Activated naive CD4-positive, alpha-beta T cell treated with anti-CD3 and anti-CD28 coated beads, Interleukin-2, amount 50 U/mL, for 24 hours (primary cell): ENCODE data around the gene TBRG4.
A peak's percentile ranks its signal among the peaks of the same experiment; 100 is the strongest.

Experiments used
- H3K27ac Mint-ChIP-seq: one replicate; pipeline ENCODE4 v1.8.0; 2021; ENCODE audit warnings: mild to moderate bottlenecking, mixed read lengths
- H3K27me3 Mint-ChIP-seq: one replicate; pipeline ENCODE4 v1.8.0; 2021; ENCODE audit warnings: mixed read lengths
- H3K36me3 Mint-ChIP-seq: one replicate; pipeline ENCODE4 v1.8.0; 2021; ENCODE audit warnings: mixed read lengths
- H3K4me1 Mint-ChIP-seq: one replicate; pipeline ENCODE4 v1.8.0; 2021; ENCODE audit warnings: mixed read lengths
- H3K4me3 Mint-ChIP-seq: one replicate; pipeline ENCODE4 v1.8.0; 2021; ENCODE audit warnings: mild to moderate bottlenecking, mixed read lengths
- H3K9me3 Mint-ChIP-seq: one replicate; pipeline ENCODE4 v1.8.0; 2021; ENCODE audit warnings: mixed read lengths

The TBRG4 gene

GRCh38 chr7:45149606-45150005, 38.1 kb upstream of the TBRG4 start:
- Mint-ChIP-seq H3K9me3 (no peaks in the 10 kb centered on the region), H3K4me3 (no peak overlapping the region), H3K4me1 (no peaks in the 10 kb centered on the region), H3K36me3 (no peaks in the 10 kb centered on the region), H3K27ac (peak overlapping the region; percentile 71), H3K27me3 (peaks cover 2% of the 10 kb centered on the region)

- Mint-ChIP-seq H3K27ac (no peak overlapping the region), H3K27me3 (peaks cover 2% of the 10 kb centered on the region)
Measured at GRCh38 chr7:45148653-45148973, 37.1 kb upstream of the TBRG4 start.

DNA sequence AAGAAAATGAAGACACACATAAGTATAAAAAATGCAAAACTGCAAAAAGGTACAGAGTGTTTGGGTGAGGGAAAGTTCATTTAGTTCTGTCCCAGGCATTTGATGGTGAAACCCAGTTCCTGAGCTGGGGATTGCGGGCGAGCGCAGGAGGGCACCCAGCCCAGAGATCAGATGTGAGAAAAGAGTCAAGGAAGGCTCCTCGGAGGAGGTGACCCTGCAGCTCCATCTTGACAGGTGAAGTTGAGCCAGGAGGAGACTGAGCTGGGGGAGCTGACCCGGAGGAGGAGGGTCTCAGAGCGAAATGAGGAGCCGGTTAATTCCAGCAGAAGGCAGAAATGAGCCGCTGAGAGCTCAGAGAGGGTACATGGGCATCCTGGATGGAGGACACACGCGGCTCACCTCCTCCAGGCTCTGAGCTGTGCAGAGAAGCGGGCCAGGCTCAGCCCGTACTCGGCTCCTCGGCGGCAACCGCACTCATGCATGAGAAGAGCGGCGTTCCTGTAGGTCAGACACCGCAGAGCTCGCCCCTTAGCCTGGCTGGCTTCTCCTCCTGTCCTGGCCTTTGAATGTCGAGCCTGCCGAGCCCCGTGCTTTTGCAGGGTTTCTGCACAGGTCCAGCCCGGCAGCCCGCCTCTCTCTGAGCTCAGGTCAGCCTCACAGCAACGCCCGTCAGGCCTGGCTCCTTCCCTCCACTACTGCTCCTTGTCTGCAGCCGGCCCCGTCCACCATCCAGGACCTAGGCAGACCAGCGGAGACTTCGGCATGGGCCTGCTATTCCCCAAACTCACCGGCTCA, 36.6 kb upstream of the TBRG4 start:
- Mint-ChIP-seq H3K27ac (no peak overlapping the region), H3K36me3 (no peaks in the 10 kb centered on the region), H3K9me3 (no peaks in the 10 kb centered on the region)

More at GRCh38 chr7:45148653-45148973, 37.1 kb upstream of the TBRG4 start:
- Mint-ChIP-seq H3K9me3 (no peaks in the 10 kb centered on the region), H3K36me3 (no peaks in the 10 kb centered on the region), H3K4me1 (no peaks in the 10 kb centered on the region), H3K4me3 (no peak overlapping the region)

GRCh38 chr7:45146531-45147379, 35.3 kb upstream of the TBRG4 start:
- Mint-ChIP-seq H3K27me3 (peaks cover 2% of the 10 kb centered on the region), H3K9me3 (no peaks in the 10 kb centered on the region), H3K36me3 (no peaks in the 10 kb centered on the region), H3K4me3 (no peak overlapping the region), H3K27ac (no peak overlapping the region), H3K4me1 (no peaks in the 10 kb centered on the region)

More for the DNA sequence above, 36.6 kb upstream of the TBRG4 start:
- no peaks in the 10 kb centered on the region for H3K4me1 Mint-ChIP-seq
- no peak overlapping the region for H3K4me3 Mint-ChIP-seq
- H3K27me3 Mint-ChIP-seq = peaks cover 2% of the 10 kb centered on the region

- H3K9me3 Mint-ChIP-seq = no peaks in the 10 kb centered on the region
- no peaks in the 10 kb centered on the region for H3K36me3 Mint-ChIP-seq
- H3K4me3 Mint-ChIP-seq = no peak overlapping the region
- H3K27me3 Mint-ChIP-seq = peaks cover 2% of the 10 kb centered on the region
- H3K27ac Mint-ChIP-seq = no peak overlapping the region
- H3K4me1 Mint-ChIP-seq = no peaks in the 10 kb centered on the region
Measured at GRCh38 chr7:45145881-45146280, 34.4 kb upstream of the TBRG4 start.

GRCh38 chr7:45143616-45144015, 32.1 kb upstream of the TBRG4 start:
- no peak overlapping the region for H3K27ac Mint-ChIP-seq
- no peaks in the 10 kb centered on the region for H3K36me3 Mint-ChIP-seq
- H3K4me1 Mint-ChIP-seq = no peaks in the 10 kb centered on the region

GRCh38 chr7:45140827-45141226, 29.3 kb upstream of the TBRG4 start:
- no peaks in the 10 kb centered on the region for H3K9me3 Mint-ChIP-seq
- no peak overlapping the region for H3K4me3 Mint-ChIP-seq
- H3K4me1 Mint-ChIP-seq = peaks cover 9% of the 10 kb centered on the region
- peaks cover 2% of the 10 kb centered on the region for H3K27me3 Mint-ChIP-seq
- no peaks in the 10 kb centered on the region for H3K36me3 Mint-ChIP-seq
- H3K27ac Mint-ChIP-seq = no peak overlapping the region

More at GRCh38 chr7:45143616-45144015, 32.1 kb upstream of the TBRG4 start:
- no peak overlapping the region for H3K4me3 Mint-ChIP-seq
- peaks cover 2% of the 10 kb centered on the region for H3K27me3 Mint-ChIP-seq
- H3K9me3 Mint-ChIP-seq = no peaks in the 10 kb centered on the region

- H3K27ac Mint-ChIP-seq = no peak overlapping the region
- peaks cover 13% of the 10 kb centered on the region for H3K4me1 Mint-ChIP-seq
- H3K4me3 Mint-ChIP-seq = no peak overlapping the region
- H3K9me3 Mint-ChIP-seq = no peaks in the 10 kb centered on the region
- no peaks in the 10 kb centered on the region for H3K27me3 Mint-ChIP-seq
- no peaks in the 10 kb centered on the region for H3K36me3 Mint-ChIP-seq
Measured at GRCh38 chr7:45138433-45139267, 27.2 kb upstream of the TBRG4 start.

DNA sequence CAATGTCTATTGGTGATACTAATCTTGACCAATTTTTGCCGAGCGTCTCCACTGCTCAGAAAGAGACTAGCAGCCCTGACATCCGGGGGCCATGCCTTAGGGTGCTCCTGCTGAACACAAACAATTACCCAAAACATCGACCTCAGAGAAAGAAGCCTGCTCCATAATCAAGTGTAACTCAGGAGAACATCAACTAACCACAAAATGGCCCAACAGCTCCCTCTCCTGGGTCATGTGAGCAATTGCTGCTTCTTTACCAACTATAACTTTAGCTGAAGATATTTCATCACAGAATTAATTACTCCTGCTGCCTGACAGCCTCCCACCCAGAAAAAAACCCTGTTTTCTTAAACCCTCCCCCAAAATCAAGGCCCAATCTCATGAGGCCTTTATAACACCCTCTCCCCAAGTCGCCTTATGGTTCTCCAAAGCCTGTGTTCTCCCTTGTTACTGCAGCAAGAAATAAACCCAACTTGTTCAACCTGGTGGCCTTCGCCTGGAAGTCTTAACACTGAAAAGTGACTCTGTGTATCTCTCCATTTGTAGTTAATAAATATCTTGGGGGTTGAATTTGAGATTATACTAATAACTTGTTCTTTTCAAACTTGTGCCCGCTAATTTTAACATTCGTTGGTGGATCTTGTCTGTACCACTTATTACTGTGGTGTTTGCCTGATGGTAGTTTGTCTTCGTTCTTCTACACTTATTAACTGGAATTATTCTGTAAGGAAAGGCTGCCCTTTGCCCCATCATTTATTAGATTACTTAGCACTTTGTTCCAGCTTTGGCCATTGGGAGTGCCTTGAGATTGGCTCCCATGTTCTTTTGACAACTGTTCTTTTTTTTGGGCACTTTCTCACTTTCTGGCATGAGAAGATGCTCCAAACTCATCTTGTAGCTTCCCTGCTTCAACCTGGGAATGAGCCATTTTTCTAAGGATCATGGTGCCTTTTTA, 24.9 kb upstream of the TBRG4 start:
- Mint-ChIP-seq H3K4me1 (peaks cover 13% of the 10 kb centered on the region), H3K9me3 (no peaks in the 10 kb centered on the region), H3K27ac (no peak overlapping the region), H3K36me3 (no peaks in the 10 kb centered on the region), H3K4me3 (no peak overlapping the region), H3K27me3 (no peaks in the 10 kb centered on the region)

DNA sequence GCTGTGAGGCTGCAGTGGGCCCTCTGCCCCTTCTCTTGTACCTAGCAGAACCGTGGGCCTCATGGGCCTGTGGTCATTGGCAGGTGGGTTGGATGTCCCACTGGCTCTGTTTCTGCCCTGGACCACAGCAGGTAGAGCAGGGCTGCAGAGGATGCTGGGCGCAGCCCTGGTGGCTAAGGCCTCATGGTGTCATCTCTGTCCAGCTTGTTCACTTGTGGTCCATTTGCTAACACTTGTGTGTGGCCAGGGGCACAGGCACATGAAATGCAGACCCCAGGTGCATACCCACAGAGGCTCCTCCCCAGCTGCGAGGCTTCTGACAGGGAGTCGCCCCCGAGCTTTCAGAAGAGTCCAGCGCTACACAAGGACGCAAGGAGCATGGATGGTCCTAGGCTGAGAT, 22.4 kb upstream of the TBRG4 start:
- Mint-ChIP-seq H3K27ac (no peak overlapping the region), H3K4me1 (peaks cover 13% of the 10 kb centered on the region), H3K9me3 (no peaks in the 10 kb centered on the region), H3K36me3 (no peaks in the 10 kb centered on the region), H3K4me3 (no peak overlapping the region), H3K27me3 (no peaks in the 10 kb centered on the region)

DNA sequence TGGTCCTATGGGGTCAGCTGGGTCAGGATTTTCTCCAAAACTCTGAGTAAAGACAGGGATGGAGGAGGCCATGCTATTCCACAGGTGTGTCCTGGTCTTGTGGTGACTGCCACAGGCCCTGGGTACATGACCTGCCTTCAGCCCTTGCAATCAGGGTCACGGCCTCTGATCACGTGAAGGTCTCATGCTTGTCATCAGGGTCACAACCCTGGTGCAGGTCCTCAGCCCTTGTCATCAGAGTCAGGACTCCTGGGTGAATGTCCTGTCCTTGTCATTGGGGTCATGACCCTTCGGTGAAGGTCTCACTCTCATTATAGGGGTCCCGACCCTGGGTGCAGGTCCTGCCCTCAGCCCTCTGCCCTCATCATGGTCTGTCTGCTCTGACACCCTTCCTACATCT, 21.9 kb upstream of the TBRG4 start:
- no peaks in the 10 kb centered on the region for H3K9me3 Mint-ChIP-seq
- peaks cover 13% of the 10 kb centered on the region for H3K4me1 Mint-ChIP-seq
- H3K36me3 Mint-ChIP-seq = no peaks in the 10 kb centered on the region
- no peaks in the 10 kb centered on the region for H3K27me3 Mint-ChIP-seq
- H3K27ac Mint-ChIP-seq = no peak overlapping the region
- H3K4me3 Mint-ChIP-seq = no peak overlapping the region

GRCh38 chr7:45132708-45133320, 21.3 kb upstream of the TBRG4 start:
- Mint-ChIP-seq H3K27ac (no peak overlapping the region), H3K4me3 (no peak overlapping the region), H3K27me3 (no peaks in the 10 kb centered on the region), H3K4me1 (peaks cover 13% of the 10 kb centered on the region), H3K36me3 (no peaks in the 10 kb centered on the region), H3K9me3 (no peaks in the 10 kb centered on the region)

- peaks cover 13% of the 10 kb centered on the region for H3K4me1 Mint-ChIP-seq
- no peak overlapping the region for H3K4me3 Mint-ChIP-seq
- no peaks in the 10 kb centered on the region for H3K27me3 Mint-ChIP-seq
- H3K36me3 Mint-ChIP-seq = no peaks in the 10 kb centered on the region
- H3K27ac Mint-ChIP-seq = no peak overlapping the region
- H3K9me3 Mint-ChIP-seq = no peaks in the 10 kb centered on the region
Measured at GRCh38 chr7:45131891-45132290, 20.4 kb upstream of the TBRG4 start.

DNA sequence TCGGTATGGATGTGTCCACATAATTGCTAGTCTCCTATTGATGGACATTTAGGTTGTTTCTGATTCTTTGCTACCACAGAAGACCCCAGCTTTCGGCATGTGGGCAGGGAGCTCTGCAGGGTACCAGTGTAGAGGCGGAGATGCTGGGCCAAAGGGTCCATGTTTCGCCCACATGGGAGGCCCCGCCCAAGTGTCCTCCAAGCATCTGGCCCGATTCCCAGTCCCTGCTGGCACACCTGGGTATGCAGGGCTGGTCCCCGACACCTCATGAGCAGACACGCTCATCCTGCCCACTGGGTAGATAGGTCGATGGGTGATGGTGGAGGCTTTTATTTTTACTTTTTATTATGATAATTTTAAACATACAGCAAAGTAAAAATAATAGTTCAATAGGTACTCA, 19.4 kb upstream of the TBRG4 start:
- H3K4me1 Mint-ChIP-seq = peaks cover 4% of the 10 kb centered on the region
- no peaks in the 10 kb centered on the region for H3K9me3 Mint-ChIP-seq
- H3K36me3 Mint-ChIP-seq = no peaks in the 10 kb centered on the region
- no peaks in the 10 kb centered on the region for H3K27me3 Mint-ChIP-seq
- no peak overlapping the region for H3K27ac Mint-ChIP-seq
- H3K4me3 Mint-ChIP-seq = no peak overlapping the region
